GM12878 (cell line): ENCODE results near the gene CDH4. TPM values are rescaled to one million over a fixed set of nuclear protein-coding genes. Genes with fewer than 3 reads are reported as not detected.

ENCODE experiments used
- ATAC-seq: fragments of 200-7000 bp; cut with Tn5 transposase; 3 replicates; pipeline ENCODE4 v1.9.1; 2020; ENCODE audit warnings: mild to moderate bottlenecking, moderate library complexity
- BruUV-seq: library from RNA; stranded (reverse); fragments of 400-500 nt; replicated peaks from 2 replicates; lab custom pipeline; 2021; lab: Mats Ljungman, UMichigan
- CTCF ChIA-PET: fragments of 300-600 bp; sonication (Branson Sonifier 250); formaldehyde crosslinking; extraction: SDS; loops from one replicate; lab custom pipeline; 2021; ENCODE audit warnings: inconsistent platforms; lab: Yijun Ruan, JAX
- POLR2A ChIA-PET: fragments of 350-600 bp; formaldehyde crosslinking; extraction: SDS; loops from one replicate; lab custom pipeline; 2021; ENCODE audit warnings: inconsistent platforms; lab: Charles Lee
- RAD21 ChIA-PET: fragments of 300-600 bp; sonication (Branson Sonifier 250); formaldehyde crosslinking; loops from one replicate; lab custom pipeline; 2023; ENCODE audit warnings: antibody characterized with exemption; ENCODE audit not compliant: unreplicated experiment; lab: Charles Lee
- SMC1A ChIA-PET: fragments of 300-600 bp; sonication (Branson Sonifier 250); formaldehyde crosslinking; loops from one replicate; lab custom pipeline; 2023; ENCODE audit not compliant: unreplicated experiment, uncharacterized antibody; lab: Charles Lee
- DNase-seq: peaks from one replicate; pipeline ENCODE4 v3.0.0-alpha.2; 2011; ENCODE audit warnings: low read depth, low spot score
- FAIRE-seq: peaks from 3 replicates; lab custom pipeline; 2011; peaks lifted over from hg19 to GRCh38; lab: Jason Lieb, UNC
- H2AFZ ChIP-seq: 2 replicates; pipeline ENCODE4 v1.6.0; 2011; ENCODE audit warnings: low read depth, low read length, control low read depth; ENCODE audit not compliant: control insufficient read depth
- H3K27ac ChIP-seq: 2 replicates; pipeline ENCODE4 v1.5.1; 2011; ENCODE audit warnings: control low read depth; ENCODE audit not compliant: control insufficient read depth, insufficient read depth
- H3K27me3 ChIP-seq, 2 experiments: replicated peaks in 1 of 2; 2 replicates each; pipeline versions ENCODE4 v1.6.0 to v1.6.1; 2011; ENCODE audit warnings: low read length in 1 of 2; ENCODE audit not compliant: control insufficient read depth in 2 of 2, insufficient read depth in 2 of 2
- H3K36me3 ChIP-seq, 2 experiments: 2 replicates each; pipeline ENCODE4 v1.5.1; 2011; ENCODE audit warnings: low read length in 1 of 2; ENCODE audit not compliant: control insufficient read depth in 2 of 2, insufficient read depth in 2 of 2
- H3K4me1 ChIP-seq: 2 replicates; pipeline ENCODE4 v1.6.1; 2011; ENCODE audit warnings: mild to moderate bottlenecking, low read length, moderate library complexity, mixed read lengths; ENCODE audit not compliant: control insufficient read depth, insufficient read depth
- H3K4me2 ChIP-seq: 2 replicates; pipeline ENCODE4 v1.6.0; 2011; ENCODE audit warnings: control low read depth; ENCODE audit not compliant: control insufficient read depth, insufficient read depth
- H3K4me3 ChIP-seq: fragments of 200-600 bp; sonication (generic); 2 replicates; pipeline ENCODE4 v1.5.1; 2016
- H3K79me2 ChIP-seq: 2 replicates; pipeline ENCODE4 v1.6.0; 2011; ENCODE audit warnings: low read length; ENCODE audit not compliant: control insufficient read depth, insufficient read depth
- H3K9ac ChIP-seq: 2 replicates; pipeline ENCODE4 v1.8.0; 2011; ENCODE audit warnings: low read length, control low read depth, mixed read lengths; ENCODE audit not compliant: control insufficient read depth, insufficient read depth
- H3K9me3 ChIP-seq: replicated peaks from 3 replicates; pipeline ENCODE4 v1.5.1; 2011; ENCODE audit warnings: mild to moderate bottlenecking, low read length; ENCODE audit not compliant: control insufficient read depth, insufficient read depth
- H4K20me1 ChIP-seq: 2 replicates; pipeline ENCODE4 v1.6.0; 2011; ENCODE audit not compliant: control insufficient read depth, insufficient read depth
- BMI1 ChIP-seq: fragments of 450-650 bp; IDR thresholded peaks from 2 replicates; pipeline ENCODE4 v1.6.1; 2016; ENCODE audit warnings: mild to moderate bottlenecking, moderate library complexity, borderline replicate concordance
- CBX3 ChIP-seq: fragments of 200-600 bp; sonication (generic); IDR thresholded peaks from 2 replicates; pipeline ENCODE4 v1.6.1; 2016; ENCODE audit warnings: low read depth, borderline replicate concordance
- DPF2 ChIP-seq: fragments of 450-650 bp; IDR thresholded peaks from 2 replicates; pipeline ENCODE4 v1.6.1; 2017; ENCODE audit warnings: mild to moderate bottlenecking
- GATAD2B ChIP-seq: fragments of 450-650 bp; conservative IDR thresholded peaks from 2 replicates; pipeline ENCODE4 v1.6.1; 2017; ENCODE audit warnings: low read depth, mild to moderate bottlenecking, moderate library complexity
- MXI1 ChIP-seq: fragments of 150-350 bp; IDR thresholded peaks from 2 replicates; pipeline ENCODE4 v1.6.1; 2011; ENCODE audit warnings: low read depth, mild to moderate bottlenecking, inconsistent platforms, low read length, improper control_type of control experiment
- NBN ChIP-seq: fragments of 450-650 bp; IDR thresholded peaks from 2 replicates; pipeline ENCODE4 v1.6.1; 2016
- NFIC ChIP-seq: IDR thresholded peaks from 2 replicates; pipeline ENCODE4 v1.6.1; 2012; ENCODE audit warnings: low read depth, mild to moderate bottlenecking, inconsistent platforms, low read length, moderate library complexity
- POLR2AphosphoS2 ChIP-seq: IDR thresholded peaks from 2 replicates; pipeline ENCODE4 v1.6.1; 2011; ENCODE audit warnings: low read depth, mild to moderate bottlenecking, low read length, improper control_type of control experiment, moderate library complexity
- RAD51 ChIP-seq: fragments of 450-650 bp; IDR thresholded peaks from 2 replicates; pipeline ENCODE4 v1.6.1; 2016; ENCODE audit warnings: moderate library complexity, mild to moderate bottlenecking, inconsistent platforms
- RBBP5 ChIP-seq: fragments of 200-600 bp; sonication (generic); conservative IDR thresholded peaks from 2 replicates; pipeline ENCODE4 v1.6.1; 2016
- SMAD5 ChIP-seq: IDR thresholded peaks from 2 replicates; pipeline ENCODE4 v1.6.1; 2016; ENCODE audit warnings: antibody characterized with exemption, low read depth
- SUPT20H ChIP-seq: IDR thresholded peaks from 2 replicates; pipeline ENCODE4 v1.6.1; 2011; ENCODE audit warnings: low read depth, mild to moderate bottlenecking, low read length, moderate library complexity, borderline replicate concordance; ENCODE audit not compliant: control insufficient read depth
- ZNF622 ChIP-seq: fragments of 450-650 bp; IDR thresholded peaks from 2 replicates; pipeline ENCODE4 v1.6.1; 2017; ENCODE audit warnings: mild to moderate bottlenecking, inconsistent platforms
- WGBS: methylation state at CpG from one replicate; pipeline ENCODE4 v1.1.6; 2016; ENCODE audit warnings: low lambda C conversion rate; ENCODE audit not compliant: insufficient replicate concordance, insufficient coverage; ENCODE audit errors: missing lambda C conversion rate; 5-methylcytosine and 5-hydroxymethylcytosine counted together
- in situ Hi-C: fragments of 300-500 bp; cut with MboI; formaldehyde crosslinking; loops from 9 replicates; pipeline ENCODE4 v1.14.3; 2018; ENCODE audit warnings: mixed read lengths
- intact Hi-C: fragments of 100-400 bp; cut with micrococcal nuclease; formaldehyde crosslinking; loops from one replicate; pipeline ENCODE4 v1.14.2; 2022; ENCODE audit not compliant: unreplicated experiment
- polyA plus RNA-seq, 11 experiments: library from polyadenylated mRNA; depleted of rRNA in 4 of 11; unstranded in 6 of 11; stranded (reverse) in 5 of 11; fragments of >200 nt; fragmentation: Nextera tagmentation in 4 of 11; fragmentation: Illumina TruSeq in 1 of 11; extraction: Ambion mirVana in 4 of 11; extraction: Trizol in 1 of 11; gene quantifications; 1 replicate in 1 of 11; 2 replicates in 10 of 11; pipeline versions ENCODE4 v1.2.1 to v1.2.3, GENCODE V29; 2011 to 2016; ENCODE audit warnings: inconsistent platforms in 2 of 11, missing spikeins in 2 of 11, low read depth in 1 of 11
- total RNA-seq, 4 experiments: library from RNA; depleted of rRNA in 3 of 4; stranded (reverse); fragments of >200 nt in 3 of 4; fragmentation: Illumina TruSeq in 1 of 4; extraction: Trizol in 1 of 4; gene quantifications; 2 replicates each; pipeline versions ENCODE4 v1.2.1 to v1.2.3, GENCODE V29; 2013 to 2021
- TF ChIP-seq, protein P1 (sequence below): IDR thresholded peaks from 2 replicates; pipeline ENCODE4 v1.6.1; 2012; ENCODE audit warnings: low read depth, low read length, improper control_type of control experiment
- TF ChIP-seq, protein P2 (sequence below): fragments of 450-650 bp; formaldehyde crosslinking; IDR thresholded peaks from 2 replicates; pipeline ENCODE4 v1.4.0; 2022; ENCODE audit warnings: mild to moderate bottlenecking, moderate library complexity
- TF ChIP-seq, protein P3 (sequence below): fragments of 450-650 bp; conservative IDR thresholded peaks from 2 replicates; pipeline ENCODE4 v1.6.1; 2017; ENCODE audit warnings: mild to moderate bottlenecking, moderate library complexity
- TF ChIP-seq, protein P4 (sequence below): IDR thresholded peaks from 2 replicates; pipeline ENCODE4 v1.6.1; 2011; ENCODE audit warnings: low read depth, mild to moderate bottlenecking, low read length, moderate library complexity, borderline replicate concordance; ENCODE audit errors: extremely low read depth
- TF ChIP-seq, protein P5 (sequence below): fragments of 450-650 bp; IDR thresholded peaks from 2 replicates; pipeline ENCODE4 v1.6.1; 2017; ENCODE audit warnings: low read depth, mild to moderate bottlenecking, moderate library complexity

The CDH4 gene
- total and polyA plus RNA-seq, 10 of the 15 experiments (the other 5 are each of a cell fraction or from before 2014, with no cell fraction given): not detected

DNA sequence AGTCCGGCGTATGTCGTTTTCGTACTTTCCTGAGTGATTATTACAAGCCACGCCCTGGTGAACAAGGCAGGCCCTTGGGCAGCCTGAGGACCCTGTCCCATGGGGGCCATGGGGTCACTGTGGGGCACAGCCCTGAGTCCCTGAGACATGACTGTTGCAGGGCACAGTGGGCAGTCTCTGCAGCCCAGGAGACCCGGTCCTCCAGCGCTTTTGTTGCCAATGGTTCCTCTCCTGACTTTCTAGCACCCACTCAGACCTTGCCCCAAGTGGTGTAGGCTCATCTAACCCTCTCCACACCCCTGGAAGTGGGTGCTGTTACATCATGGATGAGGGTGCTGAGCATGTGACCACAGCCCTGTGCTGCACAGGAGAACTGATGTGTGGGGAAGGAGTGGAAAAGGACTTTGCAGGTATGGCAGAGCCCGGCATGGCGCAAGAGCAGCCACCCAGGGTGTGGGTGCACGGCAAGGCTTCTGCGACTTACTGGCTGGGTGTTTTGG is 494.1 kb downstream of the CDH4 start:
- no peak overlapping the region for H3K4me3 ChIP-seq
- in situ Hi-C loops (no loop called here), intact Hi-C loops (no loop called here)
- H4K20me1 ChIP-seq: no peaks in the 10 kb centered on the region
- DNase-seq: no peak
- ChIA-PET SMC1A (no interaction called here), POLR2A (no interaction called here), CTCF (no interaction called here), RAD21 (no interaction called here)
- no peaks in the 10 kb centered on the region for H3K4me1 ChIP-seq
- H3K27ac ChIP-seq: no peak overlapping the region
- TF ChIP-seq, protein P1, sequence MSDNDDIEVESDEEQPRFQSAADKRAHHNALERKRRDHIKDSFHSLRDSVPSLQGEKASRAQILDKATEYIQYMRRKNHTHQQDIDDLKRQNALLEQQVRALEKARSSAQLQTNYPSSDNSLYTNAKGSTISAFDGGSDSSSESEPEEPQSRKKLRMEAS: no peak
- TF ChIP-seq RAD51: no peak
- no peak for TF ChIP-seq NBN
- TF ChIP-seq, protein P2, sequence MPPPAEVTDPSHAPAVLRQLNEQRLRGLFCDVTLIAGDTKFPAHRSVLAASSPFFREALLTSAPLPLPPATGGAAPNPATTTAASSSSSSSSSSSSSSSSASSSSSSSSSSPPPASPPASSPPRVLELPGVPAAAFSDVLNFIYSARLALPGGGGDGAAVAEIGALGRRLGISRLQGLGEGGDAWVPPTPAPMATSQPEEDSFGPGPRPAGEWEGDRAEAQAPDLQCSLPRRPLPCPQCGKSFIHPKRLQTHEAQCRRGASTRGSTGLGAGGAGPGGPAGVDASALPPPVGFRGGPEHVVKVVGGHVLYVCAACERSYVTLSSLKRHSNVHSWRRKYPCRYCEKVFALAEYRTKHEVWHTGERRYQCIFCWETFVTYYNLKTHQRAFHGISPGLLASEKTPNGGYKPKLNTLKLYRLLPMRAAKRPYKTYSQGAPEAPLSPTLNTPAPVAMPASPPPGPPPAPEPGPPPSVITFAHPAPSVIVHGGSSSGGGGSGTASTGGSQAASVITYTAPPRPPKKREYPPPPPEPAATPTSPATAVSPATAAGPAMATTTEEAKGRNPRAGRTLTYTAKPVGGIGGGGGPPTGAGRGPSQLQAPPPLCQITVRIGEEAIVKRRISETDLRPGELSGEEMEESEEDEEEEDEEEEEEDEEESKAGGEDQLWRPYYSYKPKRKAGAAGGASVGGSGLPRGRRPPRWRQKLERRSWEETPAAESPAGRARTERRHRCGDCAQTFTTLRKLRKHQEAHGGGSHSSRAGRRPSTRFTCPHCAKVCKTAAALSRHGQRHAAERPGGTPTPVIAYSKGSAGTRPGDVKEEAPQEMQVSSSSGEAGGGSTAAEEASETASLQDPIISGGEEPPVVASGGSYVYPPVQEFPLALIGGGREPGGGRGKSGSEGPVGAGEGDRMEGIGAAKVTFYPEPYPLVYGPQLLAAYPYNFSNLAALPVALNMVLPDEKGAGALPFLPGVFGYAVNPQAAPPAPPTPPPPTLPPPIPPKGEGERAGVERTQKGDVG: no peak
- no peak for TF ChIP-seq POLR2AphosphoS2
- no peak for TF ChIP-seq NFIC
- no peak for TF ChIP-seq SMAD5
- TF ChIP-seq, protein P3, sequence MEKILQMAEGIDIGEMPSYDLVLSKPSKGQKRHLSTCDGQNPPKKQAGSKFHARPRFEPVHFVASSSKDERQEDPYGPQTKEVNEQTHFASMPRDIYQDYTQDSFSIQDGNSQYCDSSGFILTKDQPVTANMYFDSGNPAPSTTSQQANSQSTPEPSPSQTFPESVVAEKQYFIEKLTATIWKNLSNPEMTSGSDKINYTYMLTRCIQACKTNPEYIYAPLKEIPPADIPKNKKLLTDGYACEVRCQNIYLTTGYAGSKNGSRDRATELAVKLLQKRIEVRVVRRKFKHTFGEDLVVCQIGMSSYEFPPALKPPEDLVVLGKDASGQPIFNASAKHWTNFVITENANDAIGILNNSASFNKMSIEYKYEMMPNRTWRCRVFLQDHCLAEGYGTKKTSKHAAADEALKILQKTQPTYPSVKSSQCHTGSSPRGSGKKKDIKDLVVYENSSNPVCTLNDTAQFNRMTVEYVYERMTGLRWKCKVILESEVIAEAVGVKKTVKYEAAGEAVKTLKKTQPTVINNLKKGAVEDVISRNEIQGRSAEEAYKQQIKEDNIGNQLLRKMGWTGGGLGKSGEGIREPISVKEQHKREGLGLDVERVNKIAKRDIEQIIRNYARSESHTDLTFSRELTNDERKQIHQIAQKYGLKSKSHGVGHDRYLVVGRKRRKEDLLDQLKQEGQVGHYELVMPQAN: no peak
- TF ChIP-seq SUPT20H: no peak
- TF ChIP-seq DPF2: no peak
- TF ChIP-seq, protein P4, sequence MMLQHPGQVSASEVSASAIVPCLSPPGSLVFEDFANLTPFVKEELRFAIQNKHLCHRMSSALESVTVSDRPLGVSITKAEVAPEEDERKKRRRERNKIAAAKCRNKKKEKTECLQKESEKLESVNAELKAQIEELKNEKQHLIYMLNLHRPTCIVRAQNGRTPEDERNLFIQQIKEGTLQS: no peak
- TF ChIP-seq GATAD2B: no peak
- TF ChIP-seq MXI1: no peak
- TF ChIP-seq ZNF622: no peak
- TF ChIP-seq, protein P5, sequence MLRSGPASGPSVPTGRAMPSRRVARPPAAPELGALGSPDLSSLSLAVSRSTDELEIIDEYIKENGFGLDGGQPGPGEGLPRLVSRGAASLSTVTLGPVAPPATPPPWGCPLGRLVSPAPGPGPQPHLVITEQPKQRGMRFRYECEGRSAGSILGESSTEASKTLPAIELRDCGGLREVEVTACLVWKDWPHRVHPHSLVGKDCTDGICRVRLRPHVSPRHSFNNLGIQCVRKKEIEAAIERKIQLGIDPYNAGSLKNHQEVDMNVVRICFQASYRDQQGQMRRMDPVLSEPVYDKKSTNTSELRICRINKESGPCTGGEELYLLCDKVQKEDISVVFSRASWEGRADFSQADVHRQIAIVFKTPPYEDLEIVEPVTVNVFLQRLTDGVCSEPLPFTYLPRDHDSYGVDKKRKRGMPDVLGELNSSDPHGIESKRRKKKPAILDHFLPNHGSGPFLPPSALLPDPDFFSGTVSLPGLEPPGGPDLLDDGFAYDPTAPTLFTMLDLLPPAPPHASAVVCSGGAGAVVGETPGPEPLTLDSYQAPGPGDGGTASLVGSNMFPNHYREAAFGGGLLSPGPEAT: no peak
- no peak for TF ChIP-seq CBX3
- no peak for TF ChIP-seq RBBP5
- no peak for TF ChIP-seq BMI1
- no peaks in the 10 kb centered on the region for H3K36me3 ChIP-seq
- no peak overlapping the region for H3K9ac ChIP-seq
- no peak for ATAC-seq
- no peaks in the 10 kb centered on the region for H3K27me3 ChIP-seq
- no peaks in the 10 kb centered on the region for H3K79me2 ChIP-seq
- no peak overlapping the region for H3K4me2 ChIP-seq
- BruUV-seq: no TSS peak
- H2AFZ ChIP-seq: no peak overlapping the region
- no peaks in the 10 kb centered on the region; the same call in 2 of the 3 replicates for H3K9me3 ChIP-seq
- FAIRE-seq: no peak
- 50% methylated on average over 11 of the region's 11 CpGs for WGBS
